NCI-H2196 (cell line): Measurements from ENCODE around the gene ILK.

ENCODE experiments used
- DNase-seq: peaks from one replicate; lab custom pipeline; 2025; ENCODE audit not compliant: unreplicated experiment; lab: John Stamatoyannopoulos, UW

ILK gene

DNA sequence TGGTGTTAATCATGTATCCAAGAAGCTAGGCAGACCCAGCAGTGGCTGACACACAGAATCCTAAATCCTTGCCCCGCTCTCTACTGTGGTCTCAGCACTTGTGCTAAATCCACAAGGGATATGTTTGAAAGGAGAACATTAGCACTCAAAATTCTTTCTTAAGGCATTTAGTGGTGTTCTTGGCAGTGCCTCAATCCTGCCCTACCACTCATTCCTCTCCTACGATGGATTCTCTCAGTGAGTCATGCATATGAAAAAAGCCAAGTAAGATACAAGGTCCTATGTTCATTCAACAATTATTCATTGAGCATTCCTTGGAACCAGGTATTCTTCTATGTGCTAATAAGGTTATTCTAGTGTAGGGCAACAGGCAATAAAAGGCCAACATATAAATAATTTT, 31.4 kb upstream of the ILK start:
- no peak for DNase-seq

DNA sequence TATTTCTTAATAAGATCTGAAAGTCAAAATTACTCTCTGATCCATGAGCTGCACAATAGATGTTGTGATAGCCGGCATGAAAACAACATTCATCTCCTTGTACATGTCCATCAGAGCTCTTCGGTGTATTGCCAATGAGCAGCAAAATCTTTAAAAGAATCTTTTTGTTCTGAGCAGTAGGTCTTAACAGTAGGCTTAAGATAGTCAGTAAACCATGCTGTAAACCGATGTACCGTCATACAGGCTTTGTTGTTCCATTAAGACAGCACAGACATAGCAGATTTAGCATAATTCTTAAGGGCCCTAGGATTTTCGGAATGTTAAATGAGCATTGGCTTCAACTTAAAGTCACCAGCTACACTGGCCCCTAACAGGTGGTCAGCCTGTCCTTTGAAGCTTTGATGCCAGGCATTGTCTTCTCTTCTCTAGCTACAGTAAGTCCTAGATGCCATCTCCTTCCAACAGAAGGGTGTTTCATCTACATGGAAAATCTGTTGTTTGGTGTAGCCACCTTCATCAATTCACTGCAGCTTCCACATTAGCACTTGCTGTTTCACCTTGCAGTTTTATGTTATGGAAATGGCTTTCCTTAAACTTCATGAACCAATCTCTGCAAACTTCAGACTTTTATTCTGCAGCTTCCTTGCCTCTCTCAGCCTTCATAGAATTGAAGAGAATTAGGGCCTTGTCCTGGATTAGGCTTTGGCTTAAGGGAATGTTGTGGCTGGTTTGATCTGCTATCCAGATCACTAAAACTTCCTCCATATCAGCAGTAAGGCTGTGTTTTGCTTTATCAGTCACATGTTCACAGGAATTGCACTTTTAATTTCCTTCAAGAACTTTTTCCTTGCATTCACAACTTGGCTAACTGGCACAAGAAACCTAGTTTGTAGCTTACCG, 28.5 kb upstream of the ILK start:
- DNase-seq: no peak

DNA sequence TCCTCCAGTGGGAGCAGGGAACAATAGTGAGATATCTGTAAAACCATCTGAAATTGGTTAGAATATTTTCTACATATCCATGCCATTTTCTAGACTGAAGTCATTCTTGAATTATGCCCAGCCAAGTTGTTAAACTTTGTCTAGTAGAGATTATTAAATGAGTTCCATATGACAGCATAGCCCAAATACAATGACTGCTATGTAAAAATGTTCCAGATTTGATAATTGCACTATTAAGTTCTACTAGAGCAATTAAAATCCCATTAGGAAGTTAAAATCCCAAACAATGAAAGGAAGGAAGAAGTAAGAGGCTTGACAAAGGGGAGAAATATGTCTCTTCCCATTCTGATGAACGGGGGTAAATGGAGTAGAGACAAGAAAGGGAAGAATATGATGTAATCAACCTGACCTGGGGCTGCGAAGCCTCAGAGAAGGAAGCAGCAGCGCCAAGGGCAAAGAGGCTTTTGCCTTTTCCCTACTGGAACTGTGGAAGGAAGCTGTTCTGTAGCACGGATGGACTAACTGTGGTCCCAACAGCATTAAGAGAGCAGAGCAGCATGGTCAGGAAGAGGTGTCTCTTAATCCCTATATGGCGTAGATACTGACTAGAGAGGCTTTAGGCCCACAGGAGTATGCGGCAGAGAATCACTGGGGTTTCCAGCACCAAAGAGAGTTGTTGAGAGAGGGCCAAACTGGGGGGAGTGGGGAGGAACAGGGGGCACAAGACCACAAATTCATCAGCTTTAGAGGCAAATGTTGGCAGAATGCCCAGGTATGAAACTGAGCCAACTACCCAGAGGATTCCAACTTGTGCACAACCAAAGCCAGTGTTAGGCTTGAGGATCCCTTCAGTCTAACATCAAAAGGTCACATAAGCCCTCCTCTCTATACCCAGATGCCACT, 26.9 kb upstream of the ILK start:
- peak; percentile 24 for DNase-seq

DNA sequence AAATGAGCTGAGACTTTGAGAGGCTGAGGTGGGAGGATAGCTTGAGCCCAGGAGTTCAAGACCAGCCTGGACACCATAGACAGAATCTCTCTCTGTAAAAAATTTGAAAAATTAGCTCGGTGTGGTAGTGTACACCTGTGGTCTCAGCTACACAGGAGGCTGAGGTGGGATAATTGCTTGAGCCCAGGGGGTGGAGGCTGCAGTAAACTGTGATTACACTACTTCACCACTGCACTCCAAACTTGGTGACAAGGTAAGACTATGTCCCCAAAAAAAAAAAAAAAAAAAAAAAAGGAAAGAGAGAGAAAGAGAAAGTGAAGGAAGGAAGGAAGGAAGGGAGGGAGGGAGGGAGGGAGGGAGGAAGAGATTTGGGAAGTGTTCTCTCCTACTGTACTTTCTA, 25.4 kb upstream of the ILK start:
- DNase-seq: no peak

DNA sequence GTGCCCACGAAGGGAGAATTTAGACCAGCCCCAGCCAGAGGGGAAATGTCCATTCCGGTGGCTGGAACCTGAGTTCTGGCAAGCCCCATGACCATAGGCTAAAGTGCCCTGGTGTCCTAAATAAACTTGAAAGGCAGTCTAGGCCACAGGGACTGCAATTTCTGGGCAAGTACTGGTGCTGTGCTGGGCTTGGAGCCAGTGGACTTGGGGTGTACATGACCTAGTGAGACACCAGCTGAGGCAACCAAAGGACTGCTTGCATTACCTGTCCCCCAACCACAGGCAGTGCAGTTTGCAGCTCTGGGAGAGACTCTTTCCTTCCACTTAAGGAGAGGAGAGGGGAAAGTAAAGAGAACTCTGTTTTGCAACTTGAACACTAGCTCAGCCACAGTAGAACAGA, 23.9 kb upstream of the ILK start:
- no peak for DNase-seq

DNA sequence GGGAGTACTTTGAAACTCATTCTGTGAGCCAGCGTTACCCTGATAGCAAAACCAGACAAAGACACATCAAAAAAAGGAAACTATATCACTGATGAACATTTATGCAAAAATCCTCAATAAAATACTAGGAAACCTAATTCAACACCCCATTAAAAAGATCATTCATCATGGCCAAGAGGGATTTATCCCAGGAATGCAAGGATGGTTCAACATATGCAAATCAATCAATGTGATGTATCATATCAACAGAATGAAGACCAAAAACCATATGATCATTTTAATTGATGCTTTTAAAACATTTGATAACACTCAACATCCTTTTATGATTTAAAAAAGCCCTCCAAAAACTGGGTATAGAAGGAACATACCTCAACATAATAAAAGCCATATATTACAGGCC, 20.0 kb upstream of the ILK start:
- no peak for DNase-seq

DNA sequence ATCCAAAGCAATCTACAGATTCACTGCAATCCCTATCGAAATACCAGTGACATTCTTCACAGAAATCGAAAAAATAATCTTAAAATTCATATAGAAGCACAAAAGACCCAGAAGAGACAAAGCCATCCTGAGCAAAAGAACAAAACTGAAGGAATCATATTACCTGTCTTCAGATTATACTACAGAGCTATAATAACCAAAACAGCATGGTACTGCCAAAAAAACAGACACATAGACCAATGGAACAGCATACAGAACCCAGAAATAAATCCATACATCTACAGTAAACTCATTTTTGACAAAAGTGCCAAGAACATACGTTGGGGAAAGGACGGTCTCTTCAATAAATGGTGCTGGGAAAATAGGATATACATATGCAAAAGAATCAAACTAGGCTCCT, 19.0 kb upstream of the ILK start:
- no peak for DNase-seq

DNA sequence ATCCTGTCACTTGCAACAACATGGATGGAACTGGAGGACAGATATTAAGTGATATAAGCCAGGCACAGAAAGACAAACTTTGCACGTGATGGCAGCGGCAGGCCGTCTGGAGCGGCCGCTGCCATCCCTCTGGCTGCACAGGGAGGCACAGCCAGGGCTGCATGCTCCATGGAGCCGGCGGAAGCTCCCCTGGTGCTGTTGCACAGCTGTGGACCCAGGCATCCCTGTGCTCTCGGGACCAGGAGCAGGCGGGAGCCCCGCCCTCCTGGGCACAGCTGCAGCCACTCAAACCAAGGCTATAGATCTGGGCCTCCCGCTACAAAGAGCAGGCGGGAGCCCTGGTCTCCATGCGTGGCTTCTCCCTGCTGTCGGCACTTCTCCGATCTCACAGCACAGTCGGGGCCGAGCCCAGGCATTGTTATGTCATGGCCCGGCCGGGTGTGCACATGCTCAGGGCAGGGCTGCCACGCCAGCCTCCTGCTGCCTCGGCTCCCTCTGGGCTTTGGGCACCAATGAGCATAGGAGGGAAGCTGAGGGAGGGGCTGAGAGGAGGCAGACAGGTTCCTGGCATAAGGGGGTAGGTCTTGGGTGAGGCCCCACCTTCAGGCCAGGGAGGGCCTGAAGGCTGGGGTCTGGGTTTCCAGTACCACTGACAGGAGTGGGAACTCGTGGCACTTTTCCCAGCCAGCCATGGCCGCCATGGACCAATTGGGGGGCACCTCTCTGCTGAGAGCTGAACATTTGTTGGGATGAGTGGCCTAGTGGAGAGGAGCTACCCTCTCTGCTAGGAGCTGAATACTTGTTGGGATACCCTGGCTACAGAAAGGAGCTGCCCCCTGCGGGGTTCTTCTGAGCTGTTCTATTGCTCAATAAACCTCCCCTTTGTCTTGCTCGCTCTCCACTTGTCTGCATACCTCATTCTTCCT, 16.9 kb upstream of the ILK start:
- DNase-seq: peak; percentile 53

DNA sequence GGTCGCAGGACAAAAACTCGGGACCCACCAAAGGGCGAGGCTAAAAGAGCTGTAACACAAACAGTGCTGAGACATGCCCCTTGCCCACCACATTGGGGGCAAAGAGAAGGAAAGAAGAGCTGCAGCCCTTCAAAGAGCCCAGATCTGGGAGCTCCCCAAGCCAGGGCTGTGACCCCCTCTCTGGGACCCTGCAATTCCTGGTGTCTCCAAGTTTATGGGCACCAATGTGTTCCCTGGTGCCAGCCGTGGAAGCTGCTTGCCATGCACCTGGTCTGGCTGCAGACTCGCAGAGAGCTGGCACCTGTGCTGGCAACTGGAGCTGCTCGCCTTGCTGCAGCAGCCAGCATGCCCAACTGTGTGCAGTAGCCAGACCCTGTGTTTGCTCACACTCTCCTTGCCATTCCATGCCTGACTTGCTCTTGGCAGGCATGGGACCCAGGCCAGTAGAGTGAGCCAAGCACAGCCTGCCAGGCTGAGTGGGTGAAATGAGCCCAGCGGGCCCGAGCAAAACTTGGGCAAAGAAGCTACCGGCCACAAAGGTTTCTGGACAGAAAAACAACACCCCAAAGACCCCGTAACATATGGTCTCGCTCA, 16.1 kb upstream of the ILK start:
- DNase-seq: peak; percentile 83

DNA sequence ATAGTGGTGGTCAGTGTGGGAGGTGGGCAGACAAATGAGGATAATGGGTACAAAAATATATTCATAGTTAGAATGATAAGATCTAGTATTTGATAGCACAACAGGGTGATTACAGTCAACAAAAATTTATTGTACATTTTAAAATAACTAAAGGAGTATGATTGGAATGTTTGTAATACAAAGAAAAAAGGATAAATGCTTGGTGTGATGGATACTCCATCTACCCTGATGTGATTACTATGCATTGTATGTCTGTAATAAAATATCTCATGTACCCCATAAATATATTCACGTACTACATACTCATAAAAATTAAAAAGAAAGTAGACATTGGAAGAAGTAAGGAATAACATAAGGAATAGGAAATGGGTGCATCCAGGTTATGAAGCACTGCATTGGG, 15.6 kb upstream of the ILK start:
- DNase-seq: no peak

DNA sequence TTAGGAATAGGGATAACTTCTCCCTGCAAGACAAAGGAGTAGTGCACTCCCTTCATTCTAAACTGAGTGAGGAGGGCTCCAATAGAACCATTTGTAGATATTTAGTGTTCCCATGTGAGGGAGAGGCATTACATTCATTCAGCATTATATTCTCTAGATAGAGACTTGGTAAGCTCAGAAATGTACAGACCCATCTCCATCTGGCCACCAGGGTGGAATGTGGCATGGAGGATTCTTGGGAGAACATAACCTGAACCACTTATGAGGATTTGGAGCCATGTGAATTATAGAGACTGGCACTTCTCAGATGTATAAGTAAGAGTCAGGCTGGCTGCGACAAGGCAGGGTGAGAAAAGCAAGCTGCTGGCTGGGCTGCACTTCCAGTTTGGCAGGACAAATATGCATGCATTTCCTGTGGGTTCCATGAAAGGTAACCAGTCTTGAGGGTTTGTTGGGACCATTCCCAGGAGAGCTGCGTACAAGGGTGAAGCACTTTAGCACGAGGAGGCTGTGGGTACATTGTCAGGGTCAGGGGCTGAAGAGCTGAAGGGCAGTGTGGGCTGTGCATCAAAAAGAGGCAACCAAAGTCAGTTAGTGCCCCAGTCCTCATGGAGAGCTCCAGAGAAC, 9.3 kb upstream of the ILK start:
- DNase-seq: no peak

DNA sequence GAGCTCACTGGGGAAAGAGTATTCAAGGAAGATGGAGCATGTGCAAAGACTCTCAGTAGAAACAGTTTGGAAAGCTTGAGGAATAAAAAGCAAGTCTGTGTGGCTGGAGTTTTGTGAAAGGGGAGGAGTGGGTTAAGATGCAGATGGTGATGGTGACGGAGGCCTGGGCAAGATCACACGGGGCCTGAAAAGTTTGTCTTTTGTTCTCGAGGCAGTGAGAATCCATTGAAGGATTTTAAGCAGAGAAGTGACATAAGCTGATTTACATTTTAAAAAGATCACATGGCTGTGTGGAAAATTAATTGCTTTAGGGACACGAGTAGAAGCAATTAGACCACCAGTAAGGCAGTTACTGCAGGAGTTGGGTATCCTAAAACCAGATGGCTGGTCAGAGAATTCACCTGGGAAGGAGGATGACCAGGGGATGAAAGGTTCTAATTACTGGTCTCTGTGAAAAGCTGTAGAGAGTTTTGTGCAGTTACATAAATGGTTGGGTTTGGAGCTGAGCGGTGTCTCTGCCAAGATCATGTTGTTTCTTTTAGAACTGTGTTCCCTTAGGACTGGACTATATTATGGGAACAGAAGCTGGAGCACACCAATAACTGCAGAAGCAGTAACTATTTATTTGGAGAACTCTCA, 7.2 kb upstream of the ILK start:
- no peak for DNase-seq

DNA sequence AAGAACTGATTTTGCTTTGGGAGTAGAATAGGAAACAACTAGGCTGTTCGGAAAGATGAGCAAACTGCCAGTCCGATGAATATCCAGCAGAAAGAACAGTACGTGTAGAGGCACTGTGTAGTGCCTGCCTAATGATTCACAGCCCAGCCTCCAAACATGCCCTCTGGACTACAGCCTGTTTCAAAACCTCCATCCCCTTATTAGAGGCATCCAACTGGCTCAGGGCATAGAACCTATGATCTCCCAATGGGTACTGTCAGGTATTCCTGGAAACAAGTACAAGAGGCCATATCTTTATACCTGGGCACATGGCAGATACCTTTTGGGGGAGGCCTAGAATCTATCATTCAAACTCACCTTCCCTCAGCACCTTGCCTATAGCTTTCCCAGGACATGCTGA, 5.0 kb upstream of the ILK start:
- no peak for DNase-seq

DNA sequence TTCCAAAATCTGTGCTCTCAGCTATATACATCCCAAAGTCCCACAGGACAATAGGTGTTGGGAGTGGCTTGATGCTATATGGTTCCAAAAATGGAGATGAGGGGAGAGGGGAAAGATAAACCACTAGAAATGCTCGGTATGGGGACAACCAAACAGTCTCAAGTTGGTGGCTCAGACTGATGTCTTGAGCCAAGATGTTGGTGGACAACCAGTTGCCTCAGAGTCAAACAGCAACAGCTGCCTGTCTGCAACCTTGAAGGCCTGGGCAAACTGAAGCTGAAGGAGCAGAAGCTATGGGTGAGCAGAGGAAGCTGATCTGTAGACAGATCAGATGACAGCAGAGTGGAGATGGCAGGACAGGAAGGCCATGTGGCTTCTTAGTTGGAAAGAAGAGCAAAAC, 4.1 kb upstream of the ILK start:
- no peak for DNase-seq

DNA sequence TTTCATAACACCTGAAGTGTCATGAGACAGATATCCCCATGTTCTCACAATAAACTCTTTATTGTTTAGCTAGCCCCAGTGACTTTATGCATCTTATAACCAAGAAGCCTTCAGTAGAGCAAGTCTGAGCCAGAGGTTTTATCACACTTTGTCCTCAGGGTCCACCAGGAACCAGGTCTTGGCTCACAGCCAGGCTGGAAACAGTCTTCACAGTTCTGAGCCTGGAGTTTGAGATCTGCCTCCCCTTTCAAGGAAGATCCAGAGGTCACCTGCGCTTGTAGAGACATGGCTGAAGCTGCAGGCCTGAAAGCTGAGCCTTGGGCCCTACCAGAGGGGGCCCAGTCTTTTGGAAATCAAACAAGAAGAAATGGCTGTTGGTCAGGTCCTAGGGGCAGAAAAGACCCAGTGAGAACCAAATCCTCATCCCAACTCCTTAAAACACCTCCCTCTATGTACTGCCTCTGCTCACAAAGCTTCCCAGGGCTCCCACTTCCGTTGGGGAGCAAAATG, 3.6 kb upstream of the ILK start:
- DNase-seq: no peak

DNA sequence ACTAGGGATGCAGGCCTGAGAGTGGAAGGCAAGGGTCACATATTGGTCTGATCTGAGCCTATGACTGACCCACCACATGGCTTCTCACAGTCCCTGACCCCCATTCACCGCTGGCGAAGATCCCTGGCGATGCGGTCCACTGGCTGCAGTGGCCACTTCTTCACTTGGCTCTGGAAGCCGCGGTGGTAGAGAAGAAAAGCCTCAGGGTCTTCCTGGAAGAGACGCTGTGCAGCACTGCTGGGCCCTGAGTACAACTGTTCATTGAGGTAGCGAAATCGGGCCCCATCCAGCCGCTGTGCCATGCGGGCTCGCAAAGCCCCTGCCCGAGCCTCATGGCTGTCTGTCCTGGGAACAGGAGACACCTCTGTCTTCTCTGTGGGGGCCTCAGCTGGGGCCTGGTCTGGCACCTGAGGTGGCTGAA, 2.5 kb upstream of the ILK start:
- no peak for DNase-seq

DNA sequence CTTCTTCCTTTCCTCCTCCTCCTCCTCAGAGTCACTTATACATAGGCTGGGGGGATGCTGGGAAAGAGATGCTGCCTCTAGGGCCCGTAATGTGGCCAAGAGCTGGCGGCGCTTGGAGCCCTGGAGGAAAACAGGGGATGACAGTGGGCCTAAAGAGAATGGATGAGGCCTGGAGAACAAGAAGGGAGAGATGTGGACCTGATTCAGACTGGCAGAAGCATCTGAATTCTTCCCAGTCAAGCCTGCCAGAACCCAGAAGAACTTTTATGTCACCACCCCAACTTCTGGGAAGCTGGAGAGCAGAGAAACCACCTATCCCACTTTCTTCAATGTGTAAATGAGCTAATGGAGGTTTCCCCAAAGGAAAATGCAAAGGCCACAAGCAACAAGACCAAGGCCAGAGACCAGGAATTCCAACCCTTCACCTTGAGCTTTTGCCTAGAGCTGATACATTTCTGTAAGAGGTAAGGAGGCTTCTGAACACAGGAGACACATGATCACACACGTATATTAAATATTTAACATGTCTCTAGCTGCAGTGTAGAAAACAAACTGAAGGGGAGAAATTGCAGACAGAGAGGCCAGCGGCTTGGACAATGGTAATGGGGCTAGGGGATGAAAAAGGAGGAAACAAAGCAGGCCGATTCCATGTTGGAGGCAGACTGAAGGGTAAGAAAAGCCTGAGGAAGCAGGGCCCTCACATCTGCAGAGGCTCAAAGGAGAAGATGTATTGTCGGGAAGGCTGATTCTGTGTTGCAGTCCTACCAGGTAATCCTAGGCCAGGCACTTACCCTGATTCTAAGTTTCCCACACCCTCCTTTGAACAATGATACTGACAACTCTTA, 1.3 kb upstream of the ILK start:
- DNase-seq: no peak

DNA sequence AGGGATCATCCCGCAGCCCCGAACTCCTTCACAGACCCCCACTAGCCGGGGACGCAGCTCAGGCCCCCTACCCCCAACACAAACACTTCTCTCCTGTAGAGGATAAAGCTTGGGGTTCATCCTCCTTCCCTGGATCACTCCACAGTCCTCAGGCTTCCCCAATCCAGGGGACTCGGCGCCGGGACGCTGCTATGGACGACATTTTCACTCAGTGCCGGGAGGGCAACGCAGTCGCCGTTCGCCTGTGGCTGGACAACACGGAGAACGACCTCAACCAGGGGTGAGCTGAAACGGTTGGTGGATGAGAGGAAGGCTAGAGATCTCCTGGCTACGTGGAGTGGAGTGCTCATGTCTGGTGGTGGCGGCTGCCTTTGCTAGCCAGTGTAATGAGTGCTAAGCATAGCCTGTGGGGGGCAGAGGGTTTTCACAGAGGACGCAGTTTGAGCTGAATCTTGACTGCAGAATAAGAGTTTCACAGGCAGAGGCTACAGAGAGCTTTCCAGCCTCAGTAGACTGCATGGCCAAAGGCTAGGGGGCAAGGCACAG, 580 bp downstream of the ILK start:
- peak; percentile 15 for DNase-seq
